GM19395 (cell line): ENCODE results near the gene TPRX1.
"Not testable (repeated sequence)": the region's sequence is repeated elsewhere in the genome, so short reads cannot be mapped to it uniquely, and the experiment has no call there.

Source experiments
- ATAC-seq: cut with Tn5 transposase; IDR thresholded peaks from one replicate; pipeline ENCODE4 v1.9.1; 2021; ENCODE audit warnings: mild to moderate bottlenecking, moderate library complexity; ENCODE audit not compliant: unreplicated experiment

Gene TPRX1, protein sequence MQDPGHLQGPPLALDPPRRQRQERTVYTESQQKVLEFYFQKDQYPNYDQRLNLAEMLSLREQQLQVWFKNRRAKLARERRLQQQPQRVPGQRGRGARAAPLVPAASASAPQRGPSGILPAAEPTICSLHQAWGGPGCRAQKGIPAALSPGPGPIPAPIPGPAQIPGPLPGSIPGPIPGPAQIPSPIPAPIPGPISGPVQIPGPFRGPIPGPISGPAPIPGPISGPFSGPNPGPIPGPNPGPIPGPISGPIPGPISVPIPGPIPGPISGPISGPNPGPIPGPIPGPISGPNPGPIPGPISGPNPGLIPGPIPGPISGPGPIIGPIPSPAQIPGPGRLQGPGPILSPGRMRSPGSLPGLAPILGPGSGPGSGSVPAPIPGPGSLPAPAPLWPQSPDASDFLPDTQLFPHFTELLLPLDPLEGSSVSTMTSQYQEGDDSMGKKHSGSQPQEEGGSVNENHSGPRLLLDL

DNA sequence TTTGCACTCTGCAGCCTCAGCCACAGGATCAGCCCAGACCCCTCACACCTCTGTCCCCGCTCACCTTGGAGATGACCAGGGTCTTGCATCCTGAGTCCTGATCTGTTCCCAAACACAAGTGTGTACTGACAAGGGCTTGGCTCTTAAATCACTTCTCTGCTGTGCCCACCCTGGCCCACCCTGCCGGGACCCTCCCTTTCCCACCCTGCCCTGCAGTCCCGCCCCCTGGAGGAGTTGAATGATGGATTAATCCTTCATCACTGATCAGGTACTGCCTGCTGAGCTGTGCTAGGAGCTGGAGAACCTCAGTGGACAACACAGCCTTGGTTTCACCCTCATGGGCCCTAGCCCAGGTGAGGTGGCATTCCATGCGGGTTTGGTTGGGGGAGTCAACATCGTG is at the start of gene TPRX1:
TPRX1 (minus strand) TSS at position 101 of the 400 bp plus-strand sequence; CDS start at position 89, 12 bp downstream.
- not testable (repeated sequence) for ATAC-seq

DNA sequence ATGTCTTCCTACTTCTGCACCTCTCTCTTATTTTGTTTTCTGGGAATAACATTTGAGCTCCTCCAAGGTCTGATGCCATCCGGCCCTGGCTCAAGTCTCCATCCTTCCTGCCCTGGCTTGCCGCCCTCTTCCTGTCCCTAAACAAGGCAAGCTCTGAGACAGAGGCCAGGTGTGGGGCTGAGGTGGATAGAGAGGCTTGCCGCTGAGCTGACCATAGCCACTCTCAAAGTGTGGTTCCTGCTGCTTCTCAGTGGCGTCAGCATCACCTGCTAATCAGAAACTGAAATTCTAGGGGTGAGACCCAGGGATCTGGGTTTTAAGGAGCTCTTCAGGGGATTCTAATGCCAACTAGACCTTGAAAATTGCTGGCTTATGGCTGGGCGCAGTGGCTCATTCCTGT is 48.7 kb upstream of the TPRX1 start:
- ATAC-seq: no peak

DNA sequence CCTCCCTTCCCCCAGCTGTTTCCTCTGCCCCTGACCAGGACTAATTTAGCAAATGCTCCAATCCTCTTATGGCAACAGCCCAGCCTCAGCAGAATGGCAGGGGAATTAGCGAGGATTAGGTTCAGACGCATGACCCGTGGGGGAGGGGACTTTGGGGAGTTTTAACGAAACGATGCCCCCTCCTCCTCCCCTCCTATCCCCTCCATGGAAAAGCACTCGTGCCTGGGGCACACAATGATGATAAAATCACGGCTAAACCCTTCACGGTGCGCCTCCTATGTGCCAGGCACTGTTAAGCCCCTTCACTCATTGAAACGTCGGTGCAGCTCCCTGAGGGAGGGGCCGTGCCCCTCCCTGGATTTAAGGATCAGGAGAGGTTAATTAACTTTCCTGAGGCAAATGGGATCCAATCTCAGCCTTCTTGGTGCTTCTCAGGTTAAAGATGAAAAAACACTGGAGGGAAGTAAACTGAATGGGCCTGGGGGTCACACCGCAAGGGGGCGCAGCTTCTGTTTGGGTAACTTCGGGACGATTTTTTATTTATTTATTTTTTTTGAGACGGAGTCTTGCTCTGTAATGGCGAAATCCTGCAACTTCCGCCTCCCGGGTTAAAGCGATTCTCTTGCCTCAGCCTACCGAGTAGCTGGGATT is 44.6 kb upstream of the TPRX1 start:
- no peak for ATAC-seq

DNA sequence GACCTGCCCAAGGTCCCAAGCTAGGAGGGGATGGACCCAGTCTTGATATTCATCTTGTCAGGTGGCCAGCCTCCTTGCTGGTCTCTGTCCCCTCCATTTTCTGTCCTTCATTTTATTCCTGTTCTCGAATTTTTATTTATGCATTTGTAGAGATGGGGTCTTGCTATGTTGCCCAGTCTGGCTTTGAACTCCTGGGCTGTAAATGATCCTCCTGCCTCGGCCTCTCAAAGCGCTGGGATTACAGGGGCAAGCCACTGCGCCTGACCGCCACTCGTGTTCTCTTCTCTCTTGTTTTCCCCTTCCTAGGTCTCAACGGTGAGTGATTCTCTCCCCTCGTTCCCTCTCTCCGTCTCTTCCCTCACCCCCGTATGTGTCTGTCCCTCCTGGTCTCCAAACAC is 44.1 kb upstream of the TPRX1 start:
- no peak for ATAC-seq

DNA sequence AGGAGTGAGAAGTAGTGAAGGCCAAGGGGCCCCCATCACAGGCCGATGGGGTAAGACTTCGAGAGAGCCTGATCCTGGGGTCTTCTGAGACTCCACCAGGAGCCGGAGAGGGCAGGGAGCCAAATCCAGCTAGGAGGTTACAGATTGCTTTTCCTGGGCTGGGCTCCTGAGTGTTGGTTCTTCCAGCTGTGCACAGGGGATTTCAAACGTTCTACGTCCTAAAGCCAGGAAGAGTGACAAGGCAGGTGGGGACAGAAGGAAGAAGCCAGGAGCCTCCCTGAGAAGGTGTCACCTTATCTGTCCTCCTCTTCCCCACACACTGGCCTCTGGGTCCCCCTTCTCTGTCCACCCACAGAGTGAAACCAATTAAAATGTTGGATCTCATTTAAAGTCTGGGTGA is 38.6 kb upstream of the TPRX1 start:
- no peak for ATAC-seq

DNA sequence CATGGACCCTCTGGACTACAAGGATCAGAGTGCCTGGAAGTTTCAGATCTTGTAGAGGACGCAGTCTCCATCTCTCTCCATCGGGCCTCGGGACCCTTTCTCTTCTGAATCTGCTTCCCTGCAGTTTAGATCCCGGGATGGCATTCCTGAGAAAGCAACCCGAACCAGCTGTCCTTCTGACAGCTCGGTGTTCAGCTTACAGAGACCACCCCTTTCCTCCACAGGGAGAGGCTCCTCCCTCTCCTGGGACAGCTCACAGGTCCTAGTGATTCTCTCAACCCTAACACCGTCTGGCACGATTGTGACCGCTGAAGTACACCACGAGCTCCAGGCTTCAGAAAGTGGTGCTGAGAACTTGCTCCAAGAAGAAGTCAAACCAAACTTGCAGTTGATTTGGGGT is 35.6 kb upstream of the TPRX1 start:
- no peak for ATAC-seq

DNA sequence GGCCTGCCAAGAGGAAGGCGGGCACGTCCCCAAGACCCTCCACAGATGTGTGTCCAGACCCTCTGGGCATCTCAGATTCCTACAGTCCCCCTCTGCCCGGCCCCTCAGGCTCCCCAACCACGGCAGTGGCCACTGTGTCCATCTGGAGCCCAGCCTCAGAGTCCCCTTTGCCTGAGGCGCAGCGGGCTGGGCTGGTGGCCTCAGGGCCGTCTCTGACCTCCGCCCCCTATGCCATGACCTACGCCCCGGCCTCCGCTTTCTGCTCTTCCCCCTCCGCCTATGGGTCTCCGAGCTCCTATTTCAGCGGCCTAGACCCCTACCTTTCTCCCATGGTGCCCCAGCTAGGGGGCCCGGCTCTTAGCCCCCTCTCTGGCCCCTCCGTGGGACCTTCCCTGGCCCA is 35.1 kb upstream of the TPRX1 start:
- no peak for ATAC-seq

DNA sequence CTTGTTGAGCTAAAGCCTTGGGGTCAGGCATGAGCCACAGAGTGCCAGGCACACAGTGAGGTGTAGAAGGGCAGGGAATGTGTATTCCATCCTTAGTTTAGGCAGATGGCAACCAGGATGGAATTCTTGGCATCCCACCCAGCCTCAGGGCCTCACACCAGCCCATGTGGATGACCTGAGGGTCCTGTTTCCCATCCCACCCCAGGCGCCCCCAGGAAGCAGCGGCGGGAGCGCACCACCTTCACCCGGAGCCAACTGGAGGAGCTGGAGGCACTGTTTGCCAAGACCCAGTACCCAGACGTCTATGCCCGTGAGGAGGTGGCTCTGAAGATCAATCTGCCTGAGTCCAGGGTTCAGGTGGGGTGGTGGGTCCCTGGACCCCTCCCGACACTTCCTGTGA is 31.7 kb upstream of the TPRX1 start:
- ATAC-seq: no peak

DNA sequence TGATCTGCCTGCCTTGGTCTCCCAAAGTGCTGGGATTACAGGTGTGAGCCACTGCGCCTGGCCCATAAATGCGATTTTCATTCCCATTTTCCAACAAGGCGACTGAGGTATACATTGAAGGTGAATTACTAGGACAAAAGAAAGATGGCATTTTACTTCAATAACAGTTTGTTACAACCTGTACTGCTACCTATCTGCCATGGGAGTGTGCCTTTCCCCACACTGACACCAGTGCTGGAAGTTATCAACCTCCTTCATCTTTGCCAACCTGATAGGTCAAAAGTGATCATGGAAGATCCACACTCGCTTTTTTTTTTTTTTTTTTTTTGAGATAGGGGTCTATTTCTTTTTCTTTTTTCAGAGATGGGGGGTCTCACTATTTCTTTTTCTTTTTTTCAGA is 28.4 kb upstream of the TPRX1 start:
- no peak for ATAC-seq

DNA sequence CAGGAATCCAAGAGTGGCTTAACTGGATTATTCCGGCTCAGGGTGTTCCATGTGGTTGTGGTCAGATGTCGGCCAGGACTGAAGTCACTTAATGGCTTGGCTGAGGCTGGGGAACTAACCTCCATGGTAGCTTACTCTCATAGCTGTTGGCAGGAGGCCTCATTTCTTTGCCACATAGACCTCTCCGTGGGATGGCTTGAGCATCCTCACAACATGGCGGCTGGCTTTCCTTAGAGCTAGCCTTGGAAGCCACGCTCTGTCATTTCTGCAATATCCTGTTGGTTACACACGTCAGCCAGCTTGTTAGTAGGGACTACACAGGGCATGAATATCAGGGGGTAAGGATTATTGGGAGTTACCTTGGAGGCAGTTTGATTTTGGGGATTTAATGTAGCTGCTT is 22.4 kb upstream of the TPRX1 start:
- ATAC-seq: no peak

DNA sequence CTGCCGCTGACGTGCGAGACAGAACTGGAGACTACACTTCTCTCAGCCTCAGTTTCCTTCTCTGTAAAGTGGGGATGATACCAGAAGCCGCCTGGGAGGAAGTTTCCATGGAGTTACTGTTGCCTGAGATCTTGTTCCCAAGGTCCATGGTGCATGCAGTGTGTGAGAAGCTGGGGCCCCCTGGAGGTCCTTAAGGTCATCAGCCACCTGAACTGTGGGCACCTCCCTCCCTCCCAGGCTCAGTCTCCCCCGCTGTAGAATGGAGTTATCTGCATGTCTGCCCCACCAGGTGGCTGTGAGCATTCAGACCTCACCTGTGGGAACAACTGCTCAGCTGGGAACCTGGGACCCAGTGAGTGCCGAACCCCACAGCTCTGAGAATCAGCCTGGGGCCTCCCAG is 20.0 kb upstream of the TPRX1 start:
- ATAC-seq: no peak

DNA sequence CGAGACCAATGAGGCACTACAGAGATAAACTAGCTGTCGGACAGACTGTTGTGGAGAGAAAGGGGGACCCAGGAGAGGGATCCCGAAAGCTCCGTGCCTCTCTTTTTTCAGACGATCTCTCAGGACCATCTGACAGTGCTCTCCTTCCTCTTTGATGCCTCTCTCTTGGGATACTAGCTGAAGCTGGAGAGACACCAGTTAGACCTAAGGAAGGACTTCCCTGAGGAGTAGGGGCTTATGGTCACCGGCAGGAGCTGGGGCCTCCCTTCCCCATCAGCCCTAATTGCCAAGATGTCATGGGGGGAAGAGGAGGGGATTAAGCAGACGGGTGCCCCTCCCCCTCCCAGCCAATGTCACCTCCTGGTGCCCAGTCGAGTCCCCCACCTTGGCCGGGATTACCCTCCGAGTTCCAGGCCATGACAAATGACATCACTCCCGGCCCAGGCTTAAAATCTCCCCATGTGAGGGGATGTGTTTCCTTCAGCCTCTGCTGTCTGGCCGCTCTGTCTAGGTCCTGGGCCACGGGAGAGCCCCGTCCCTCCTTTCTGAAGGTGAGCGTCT is 17.2 kb upstream of the TPRX1 start, which contains the start of gene CRX:
CRX (plus strand) TSS at position 478 of the 561 bp plus-strand sequence. CDS start 12,507 bp downstream, outside the sequence.
- ATAC-seq: no peak

DNA sequence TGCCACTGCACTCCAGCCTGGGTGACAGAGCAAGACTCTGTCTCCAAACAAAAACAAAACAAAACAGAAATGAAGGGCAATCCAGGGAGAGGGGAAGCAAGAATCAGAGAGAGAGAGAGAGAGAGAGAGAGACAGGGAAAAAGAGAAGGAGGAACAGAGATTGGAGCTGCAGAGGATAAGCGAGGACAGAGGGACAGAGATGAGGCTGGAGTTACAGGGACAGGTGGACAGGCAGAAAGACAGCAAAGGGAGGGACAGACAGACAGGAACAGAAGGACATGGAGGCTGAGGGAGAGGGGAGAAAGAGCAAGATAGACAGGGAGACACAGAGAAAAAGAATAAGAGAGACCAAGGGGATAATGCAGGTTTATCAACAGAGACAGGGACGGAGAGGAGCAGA is 16.1 kb upstream of the TPRX1 start:
- no peak for ATAC-seq

DNA sequence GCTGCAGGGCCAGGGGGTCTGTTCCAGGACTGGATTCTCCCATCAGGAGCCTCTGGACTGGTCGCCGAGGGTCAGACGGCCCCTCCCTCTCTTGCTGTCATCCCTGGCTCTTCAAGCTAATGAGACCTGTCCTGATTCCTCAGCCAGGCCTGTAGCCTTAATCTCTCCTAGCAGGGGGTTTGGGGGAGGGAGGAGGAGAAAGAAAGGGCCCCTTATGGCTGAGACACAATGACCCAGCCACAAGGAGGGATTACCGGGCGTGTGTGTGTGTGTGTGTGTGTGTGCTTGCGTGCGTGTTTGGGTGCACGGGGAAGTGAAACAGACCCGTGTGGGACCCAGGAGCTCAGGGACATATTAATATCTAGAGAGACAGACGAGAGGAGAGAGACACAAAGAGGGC is 15.5 kb upstream of the TPRX1 start:
- ATAC-seq: no peak

DNA sequence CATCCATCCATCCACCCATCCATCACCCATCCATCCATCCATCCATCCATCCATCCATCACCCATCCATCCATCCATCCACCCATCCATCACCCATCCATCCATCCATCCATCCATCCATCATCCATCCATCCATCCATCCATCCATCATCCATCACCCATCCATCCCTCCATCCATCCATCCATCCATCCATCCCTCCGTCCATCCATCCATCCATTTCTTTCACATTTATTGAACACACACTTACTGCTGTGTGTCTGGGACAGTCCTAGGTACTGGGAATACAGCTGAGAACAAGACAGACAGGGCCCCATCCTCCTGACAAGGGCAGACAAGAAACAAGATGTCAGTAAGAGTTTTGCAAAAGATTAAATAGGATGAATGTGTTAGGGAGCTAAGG is 13.9 kb upstream of the TPRX1 start:
- not testable (repeated sequence) for ATAC-seq

DNA sequence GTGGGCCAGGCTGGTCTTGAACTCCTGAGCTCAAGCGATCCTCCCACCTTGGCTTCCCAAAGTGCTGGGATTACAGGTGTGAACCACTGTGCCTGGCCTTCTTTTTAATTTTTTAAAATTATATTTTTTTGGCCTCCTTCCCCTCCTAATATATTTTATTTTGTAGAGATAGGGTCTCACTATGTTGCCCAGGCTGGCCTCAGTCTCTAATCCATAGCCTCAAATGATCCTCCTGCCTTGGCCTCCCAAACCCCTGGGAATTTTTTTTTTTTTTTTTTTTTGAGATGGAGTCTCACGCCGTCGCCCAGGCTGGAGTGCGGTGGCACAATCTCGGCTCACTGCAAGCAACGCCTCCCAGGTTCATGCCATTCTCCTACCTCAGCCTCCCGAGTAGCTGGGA is 11.9 kb upstream of the TPRX1 start:
- ATAC-seq: not testable (repeated sequence)

DNA sequence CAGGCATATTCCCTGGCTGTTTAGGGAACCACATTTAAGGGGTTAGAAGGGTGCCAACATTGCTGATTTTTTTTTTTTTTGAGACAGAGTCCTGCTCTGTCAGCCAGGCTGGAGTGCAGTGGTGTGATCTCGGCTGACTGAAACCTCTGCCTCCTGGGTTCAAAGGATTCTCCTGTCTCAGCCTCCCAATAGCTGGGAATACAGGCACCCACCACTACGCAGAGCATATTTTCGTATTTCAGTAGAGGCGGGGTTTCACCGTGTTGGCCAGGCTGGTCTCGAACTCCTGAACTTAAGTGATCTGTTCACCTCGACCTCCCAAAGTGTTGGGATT is 9.6 kb upstream of the TPRX1 start:
- no peak for ATAC-seq

DNA sequence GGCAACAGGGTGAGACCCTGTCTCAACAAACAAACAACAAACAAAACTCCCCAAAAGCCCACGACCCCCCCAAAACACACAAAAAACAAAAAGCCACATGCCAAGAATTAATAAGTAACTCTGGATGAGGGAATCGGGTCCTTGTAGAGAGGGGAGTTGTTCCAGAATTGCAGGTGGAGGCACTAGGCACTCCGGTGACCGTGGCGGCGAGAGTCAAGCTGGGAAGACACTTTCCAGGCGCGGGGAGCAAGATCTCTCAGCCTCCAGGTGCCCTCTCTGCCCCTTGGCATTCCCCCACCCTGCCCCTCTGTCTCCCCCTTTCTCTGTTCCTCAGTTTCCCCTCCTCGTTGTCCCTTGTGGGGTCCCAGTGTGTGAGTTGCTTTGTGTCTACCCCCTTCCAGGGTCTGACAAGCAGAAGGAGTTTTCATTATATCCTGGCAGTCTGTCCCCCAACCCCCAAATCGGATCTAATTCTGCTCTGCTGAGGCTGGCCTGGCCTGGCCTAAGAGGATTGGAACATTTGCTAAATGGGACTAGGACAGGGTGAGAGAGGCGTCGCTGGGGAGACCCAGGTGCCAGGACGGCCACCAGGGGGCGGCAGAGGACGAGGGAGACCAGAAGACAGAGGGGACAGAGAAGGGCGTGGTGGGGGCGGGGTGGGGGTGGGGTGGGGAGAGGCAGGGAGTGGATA is 9.1 kb upstream of the TPRX1 start:
- no peak for ATAC-seq

DNA sequence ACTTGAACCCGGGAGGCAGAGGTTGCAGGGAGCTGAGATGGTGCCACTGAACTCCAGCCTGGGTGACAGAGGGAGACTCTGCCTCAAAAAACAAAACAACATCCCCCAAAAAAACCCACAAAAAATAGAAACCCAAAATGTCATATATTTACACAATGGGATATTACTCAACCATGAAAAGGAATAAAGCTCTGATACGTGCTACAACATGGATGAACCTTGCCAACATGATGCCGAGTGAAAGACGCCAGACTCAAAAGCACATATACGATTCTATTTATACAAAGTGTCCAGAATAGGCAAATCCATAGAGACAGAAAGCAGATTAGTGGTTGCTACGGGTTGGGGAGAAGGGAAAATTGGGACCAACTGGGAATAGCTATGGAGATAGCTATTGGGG is 2.1 kb upstream of the TPRX1 start:
- no peak for ATAC-seq

DNA sequence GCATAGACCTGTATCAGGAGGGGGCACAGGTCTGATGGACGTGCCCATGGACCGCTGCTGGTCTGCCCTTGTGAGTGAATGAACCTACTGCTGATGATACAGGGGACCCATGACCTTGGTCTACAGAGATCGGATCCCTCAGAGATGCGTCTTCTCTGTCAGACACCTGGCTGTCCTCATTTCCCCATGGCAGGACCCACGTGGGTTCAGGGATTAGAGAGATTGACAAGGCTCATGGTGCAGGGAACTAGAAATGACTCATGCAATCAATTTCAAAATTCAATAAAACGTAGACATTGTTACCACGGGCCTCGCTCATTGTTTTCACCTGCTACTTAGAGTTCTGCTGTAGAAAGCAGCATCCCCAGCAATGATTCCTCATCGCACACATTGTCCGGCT is 962 bp upstream of the TPRX1 start:
- ATAC-seq: no peak

DNA sequence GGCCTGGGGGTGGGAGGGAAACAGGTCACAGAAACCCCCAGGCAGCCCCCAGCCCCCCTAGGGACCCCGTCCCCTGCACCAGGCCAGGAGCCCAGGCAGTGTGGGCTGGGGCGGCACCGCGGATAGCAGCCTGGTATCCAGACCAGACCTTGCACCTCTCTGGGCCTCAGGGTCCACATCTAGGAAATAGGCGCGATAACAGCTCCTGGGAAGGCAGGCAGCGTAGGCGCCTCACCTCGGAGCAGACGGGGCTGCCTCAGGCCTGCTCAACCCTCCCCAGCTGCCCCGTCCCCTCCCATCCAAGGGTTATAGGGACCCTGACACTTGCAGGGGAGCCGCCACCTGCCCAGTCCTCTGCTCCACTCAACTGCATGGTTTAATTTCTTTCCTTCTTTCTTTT is 680 bp downstream of the TPRX1 start:
- not testable (repeated sequence) for ATAC-seq

DNA sequence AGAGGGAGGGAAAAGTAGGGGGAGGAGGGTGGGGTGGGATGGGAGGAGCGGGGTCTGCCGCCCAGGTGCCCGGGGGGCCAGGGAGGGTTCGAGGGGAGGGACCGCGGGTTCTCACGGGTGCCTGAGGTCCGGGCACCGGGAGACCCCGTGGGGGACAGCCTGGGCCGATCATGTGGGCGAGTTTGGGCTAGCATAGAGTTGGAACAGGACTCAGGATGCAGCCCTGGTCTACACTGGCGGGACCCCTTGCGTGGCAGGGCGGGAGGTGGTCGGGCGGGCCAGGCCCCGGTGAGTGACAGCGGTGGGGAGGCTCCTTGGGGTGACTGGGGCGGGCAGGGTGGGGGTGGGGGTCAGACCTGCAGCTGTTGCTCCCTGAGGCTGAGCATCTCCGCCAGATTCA is 1.2 kb downstream of the TPRX1 start:
- ATAC-seq: not testable (repeated sequence)
